AG04449 (cell line): ENCODE measurements around the gene RPSA.

Experiments used
- CTCF ChIA-PET: fragments of 350-600 bp; formaldehyde crosslinking; extraction: SDS; loops from one replicate; lab custom pipeline; 2021; ENCODE audit warnings: antibody characterized with exemption; lab: Yijun Ruan, JAX
- POLR2A ChIA-PET: fragments of 400-600, 350-600 bp; formaldehyde crosslinking; extraction: SDS; loops from one replicate; lab custom pipeline; 2020; ENCODE audit warnings: antibody characterized with exemption, inconsistent platforms; lab: Yijun Ruan, JAX
- DNase-seq: peaks from one replicate; pipeline ENCODE4 v3.0.0-alpha.2; 2010; ENCODE audit warnings: low read depth, low spot score
- H3K4me3 ChIP-seq: 2 replicates; pipeline ENCODE4 v1.5.1; 2011; ENCODE audit warnings: low read depth, mild to moderate bottlenecking, control low read depth, low read length
- TF ChIP-seq, protein P1 (sequence below): IDR thresholded peaks from one replicate; pipeline ENCODE4 v1.5.1; 2011; ENCODE audit warnings: mild to moderate bottlenecking, moderate library complexity, low read length, control low read depth, inconsistent platforms; ENCODE audit not compliant: insufficient read depth; ENCODE audit errors: missing control alignments

RPSA gene

DNA sequence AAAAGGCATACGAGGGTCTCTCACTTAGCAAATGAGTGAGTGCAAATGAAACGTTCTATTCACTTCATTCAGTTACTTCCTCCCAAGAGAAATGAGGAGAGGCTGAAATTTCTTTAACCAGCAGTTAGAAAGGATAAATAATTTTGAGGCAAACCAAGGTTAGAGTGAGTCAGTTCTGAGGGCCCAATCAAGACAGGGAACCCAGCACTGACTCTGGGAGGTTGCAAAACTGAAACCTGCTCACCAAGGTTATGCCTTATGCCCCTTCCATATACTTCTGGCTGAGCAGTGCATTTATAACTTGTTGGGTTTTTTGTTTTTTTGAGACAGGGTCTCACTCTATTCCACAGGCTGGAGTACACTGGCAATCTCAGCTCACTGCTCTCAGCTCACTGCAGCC, 4.5 kb upstream of the RPSA start:
- DNase-seq = no peak
- ChIA-PET POLR2A (no interaction called here), CTCF (interaction anchor here (1.6 kb wide), 1 partner anchor 15 kb away, joined by 3 read pairs; no protein-coding TSS in a partner anchor)
- TF ChIP-seq, protein P1, sequence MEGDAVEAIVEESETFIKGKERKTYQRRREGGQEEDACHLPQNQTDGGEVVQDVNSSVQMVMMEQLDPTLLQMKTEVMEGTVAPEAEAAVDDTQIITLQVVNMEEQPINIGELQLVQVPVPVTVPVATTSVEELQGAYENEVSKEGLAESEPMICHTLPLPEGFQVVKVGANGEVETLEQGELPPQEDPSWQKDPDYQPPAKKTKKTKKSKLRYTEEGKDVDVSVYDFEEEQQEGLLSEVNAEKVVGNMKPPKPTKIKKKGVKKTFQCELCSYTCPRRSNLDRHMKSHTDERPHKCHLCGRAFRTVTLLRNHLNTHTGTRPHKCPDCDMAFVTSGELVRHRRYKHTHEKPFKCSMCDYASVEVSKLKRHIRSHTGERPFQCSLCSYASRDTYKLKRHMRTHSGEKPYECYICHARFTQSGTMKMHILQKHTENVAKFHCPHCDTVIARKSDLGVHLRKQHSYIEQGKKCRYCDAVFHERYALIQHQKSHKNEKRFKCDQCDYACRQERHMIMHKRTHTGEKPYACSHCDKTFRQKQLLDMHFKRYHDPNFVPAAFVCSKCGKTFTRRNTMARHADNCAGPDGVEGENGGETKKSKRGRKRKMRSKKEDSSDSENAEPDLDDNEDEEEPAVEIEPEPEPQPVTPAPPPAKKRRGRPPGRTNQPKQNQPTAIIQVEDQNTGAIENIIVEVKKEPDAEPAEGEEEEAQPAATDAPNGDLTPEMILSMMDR = no peak
- no peak overlapping the region for H3K4me3 ChIP-seq

- ChIA-PET CTCF (interaction anchor here (4.9 kb wide), 1 partner anchor 11 kb away, joined by 33 read pairs; no protein-coding TSS in a partner anchor), POLR2A (no interaction called here)
- DNase-seq = no peak
- TF ChIP-seq, protein P1 = no peak
- H3K4me3 ChIP-seq = no peak overlapping the region
Observed at GRCh38 chr3:39404943-39405686, 1.4 kb upstream of the RPSA start.

- TF ChIP-seq, protein P1 = no peak
- peak overlapping the region; percentile 89 for H3K4me3 ChIP-seq
- ChIA-PET POLR2A (interaction anchor here (1.3 to 1.7 kb wide), 5 partner anchors 9 to 26 kb away, joined by 3 to 14 read pairs (median 5); no protein-coding TSS in a partner anchor), CTCF (interaction anchor here (1.0 to 4.9 kb wide), 3 partner anchors 11 to 279 kb away, joined by 3 to 33 read pairs (median 3); no protein-coding TSS in a partner anchor)
- DNase-seq = no peak
Observed at GRCh38 chr3:39405687-39406367, 693 bp upstream of the RPSA start.

GRCh38 chr3:39407259-39407629, 724 bp downstream of the RPSA start:
- TF ChIP-seq, protein P1 = no peak
- H3K4me3 ChIP-seq = peak overlapping the region; percentile 89
- CTCF ChIA-PET = interaction anchor here (1.0 to 4.9 kb wide), 5 partner anchors 9 to 281 kb away, joined by 3 to 33 read pairs (median 6); no protein-coding TSS in a partner anchor
- POLR2A ChIA-PET = interaction anchor here (0.5 to 1.7 kb wide), 8 partner anchors 8 to 39 kb away, joined by 3 to 14 read pairs (median 4); no protein-coding TSS in a partner anchor
- no peak for DNase-seq

DNA sequence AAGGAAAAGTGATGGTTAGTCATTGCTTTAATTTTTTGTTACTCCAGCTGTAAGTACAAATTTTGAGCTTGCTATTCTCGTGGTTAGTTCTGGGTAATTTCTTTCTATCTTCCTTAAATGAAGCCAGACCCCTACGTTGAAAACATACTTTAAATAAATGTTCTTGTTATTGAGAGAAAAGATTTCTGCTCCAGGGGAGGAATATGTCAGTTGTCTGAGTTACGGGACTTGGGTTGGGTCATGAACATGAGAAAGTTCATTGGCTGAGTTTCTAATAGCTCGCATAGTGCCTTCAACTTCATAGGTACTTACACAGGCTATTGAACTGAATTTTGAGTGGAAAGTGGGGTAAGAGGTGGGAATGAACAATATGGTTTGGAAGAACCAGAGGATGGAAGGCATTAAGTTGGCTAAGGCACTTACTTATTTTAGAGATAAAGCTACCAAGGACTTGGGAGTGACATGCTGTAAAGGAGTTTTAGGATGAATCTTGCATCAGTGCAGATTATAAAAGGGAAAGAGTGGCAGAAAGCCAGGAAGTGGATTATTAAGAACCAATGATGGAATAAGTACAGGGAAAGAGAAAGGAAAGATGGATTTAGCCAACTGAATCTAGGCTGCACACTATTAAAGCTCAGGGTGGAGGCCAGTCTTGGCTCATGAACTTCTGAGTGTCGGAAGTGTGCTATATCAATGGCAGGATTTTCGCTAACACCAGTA, 1.4 kb downstream of the RPSA start:
- POLR2A ChIA-PET = interaction anchor here (0.7 to 1.3 kb wide), 2 partner anchors 18 to 90 kb away, joined by 3 to 4 read pairs; no protein-coding TSS in a partner anchor
- no peak for DNase-seq
- CTCF ChIA-PET = interaction anchor here (1.1 to 4.9 kb wide), 4 partner anchors 9 to 281 kb away, joined by 3 to 33 read pairs (median 6); no protein-coding TSS in a partner anchor
- peak overlapping the region; percentile 89 for H3K4me3 ChIP-seq
- TF ChIP-seq, protein P1 = no peak
